DMS114 treated with DMSO at 0.1 percent for 48 hours (cell line): Measurements from ENCODE around the gene PLD5.

Experiments used
- DNase-seq: peaks from one replicate; lab custom pipeline; 2025; ENCODE audit not compliant: unreplicated experiment; lab: John Stamatoyannopoulos, UW

The PLD5 gene

GRCh38 chr1:242524571-242525359, at the start of gene PLD5:
Gene PLD5 (minus strand): TSS chr1:242524697.
- no peak for DNase-seq

DNA sequence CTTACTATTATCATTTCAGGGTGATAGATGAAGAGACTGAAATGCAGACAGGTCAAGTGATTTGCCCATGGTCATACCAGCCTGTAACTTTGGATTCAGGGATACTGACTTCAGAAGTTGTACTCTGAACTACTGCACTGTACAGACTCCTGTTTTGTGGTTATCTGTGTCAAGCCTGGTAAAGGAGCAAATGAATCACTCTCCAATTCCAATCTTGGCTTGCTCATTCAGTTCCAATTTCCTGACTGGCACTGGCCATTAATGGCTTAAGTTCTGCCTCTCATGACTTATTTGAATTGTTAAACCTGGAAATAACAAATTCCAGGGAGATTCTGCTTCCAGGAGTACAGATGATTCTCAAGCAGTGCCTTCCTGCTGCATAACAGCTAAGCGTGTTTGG, 45.4 kb upstream of the PLD5 start:
- DNase-seq, result no peak

GRCh38 chr1:242568666-242569065, 44.2 kb upstream of the PLD5 start:
- DNase-seq, result no peak

- DNase-seq, result no peak
Measured at GRCh38 chr1:242567596-242567995, 43.1 kb upstream of the PLD5 start.

DNA sequence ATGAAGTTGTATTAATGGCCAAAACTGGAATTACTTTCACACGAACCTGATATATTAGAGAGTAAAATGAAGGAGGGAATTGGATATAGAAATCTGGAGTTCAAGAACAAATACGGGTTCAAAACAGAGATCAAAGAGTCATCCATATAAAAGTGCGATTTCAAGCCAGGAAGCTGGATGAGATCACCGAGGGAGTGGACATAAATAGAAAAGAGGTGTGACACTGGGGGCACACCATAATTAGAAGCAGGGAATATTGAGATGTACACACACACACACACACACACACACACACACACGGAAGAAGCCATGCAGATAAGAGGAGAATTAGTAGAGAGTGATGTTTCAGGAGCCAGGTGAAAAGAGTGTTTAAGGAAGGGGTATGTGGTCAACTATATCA, 32.3 kb upstream of the PLD5 start:
- DNase-seq, result no peak

DNA sequence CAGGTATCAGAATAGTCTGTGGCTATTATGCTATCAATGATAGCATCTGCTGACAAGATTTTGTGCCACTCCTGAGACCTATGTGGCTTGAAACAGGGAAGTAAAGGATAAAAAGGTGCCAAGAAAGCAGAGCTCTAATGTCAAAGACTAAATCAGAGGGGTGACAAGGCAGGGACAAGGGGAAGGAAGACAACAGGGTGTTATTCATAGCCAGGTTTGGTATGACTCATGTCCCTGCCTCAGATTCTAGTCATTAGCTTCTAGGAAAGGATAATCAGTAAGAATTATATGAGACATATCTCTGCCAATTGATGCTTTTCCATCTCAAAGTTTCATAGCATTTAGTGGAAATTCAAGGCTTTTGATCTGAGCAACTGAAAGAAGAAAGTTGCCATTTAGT, 31.8 kb upstream of the PLD5 start:
- no peak for DNase-seq

GRCh38 chr1:242554577-242554976, 30.1 kb upstream of the PLD5 start:
- DNase-seq, result no peak

DNA sequence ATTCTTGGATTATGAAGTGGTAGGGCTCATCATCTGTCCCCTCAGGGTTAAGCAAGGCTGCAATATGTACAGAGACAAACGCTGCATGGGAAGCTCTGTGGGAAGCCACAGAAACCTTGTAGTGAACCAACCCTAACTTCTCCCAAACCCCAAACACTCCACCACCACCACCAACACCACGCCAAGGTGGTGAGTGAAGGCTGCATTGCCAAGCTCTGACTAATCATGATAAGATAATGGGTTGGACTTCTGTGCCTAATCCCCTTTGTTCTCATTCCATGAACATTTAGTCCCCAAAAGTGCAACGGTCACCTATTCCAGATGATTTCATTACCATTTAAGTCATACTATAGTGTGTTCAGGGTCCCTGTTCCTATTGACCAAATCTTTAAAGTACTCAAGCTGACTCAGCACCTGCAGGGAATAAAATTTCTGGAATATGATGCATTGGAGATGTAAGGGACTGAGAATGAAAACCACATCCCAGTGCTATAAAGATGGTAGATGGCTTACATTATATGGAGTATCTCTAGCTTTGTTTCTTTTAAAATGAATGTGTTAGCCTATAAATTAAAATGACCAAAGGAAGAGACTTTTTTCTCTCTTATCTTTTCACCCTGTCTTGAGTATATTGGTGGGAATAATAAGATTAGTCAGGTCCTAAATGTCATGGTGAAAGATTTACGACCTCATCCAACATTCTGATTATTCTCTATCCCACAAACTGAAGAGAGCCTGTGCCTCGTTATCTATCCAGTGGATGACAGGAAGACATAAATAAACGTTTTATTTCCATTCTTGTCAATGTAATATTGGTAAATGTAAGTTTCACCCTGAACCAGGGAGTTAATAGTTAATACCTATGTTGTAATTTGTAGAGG, 22.6 kb upstream of the PLD5 start:
- DNase-seq, result no peak

GRCh38 chr1:242546441-242546840, 21.9 kb upstream of the PLD5 start:
- no peak for DNase-seq

DNA sequence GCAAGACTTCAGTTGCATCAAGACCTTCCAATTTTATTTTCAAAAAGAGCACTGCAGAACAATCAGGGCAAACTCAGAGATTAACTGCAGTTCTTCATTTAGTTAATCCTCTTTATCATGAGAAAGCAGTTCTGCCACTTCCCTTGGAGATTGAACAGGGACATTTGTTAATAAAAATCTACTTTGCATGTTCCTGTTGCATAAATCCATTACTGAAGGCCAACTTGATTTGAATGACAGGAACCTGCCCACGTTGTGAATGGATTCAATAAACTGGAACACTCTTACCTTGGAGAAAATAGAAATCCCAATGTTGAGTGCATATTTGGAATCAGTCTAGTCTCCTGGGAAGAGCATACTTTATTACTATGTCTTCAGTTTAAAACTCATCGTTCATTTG, 19.6 kb upstream of the PLD5 start:
- DNase-seq, result no peak

- DNase-seq, result no peak
Measured at GRCh38 chr1:242542271-242542670, 17.8 kb upstream of the PLD5 start.

DNA sequence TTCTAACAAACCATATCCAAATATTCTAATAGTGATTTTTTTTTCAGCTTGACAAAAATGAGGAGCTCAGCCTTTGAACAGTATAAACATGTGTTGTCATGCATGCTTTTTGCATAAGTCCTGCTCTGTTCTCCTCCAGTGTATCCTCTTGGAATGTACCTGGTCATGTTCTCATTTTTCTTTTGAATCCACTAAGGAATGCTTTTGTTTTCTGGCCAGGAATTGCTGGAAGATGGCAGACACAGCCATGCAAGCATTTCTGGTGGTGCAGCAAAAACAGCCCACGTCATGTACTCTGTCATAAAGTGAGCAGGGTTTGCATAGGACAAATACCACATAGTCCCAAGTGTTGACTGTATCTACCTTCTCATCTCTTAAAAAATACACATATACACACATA, 11.5 kb upstream of the PLD5 start:
- DNase-seq, result no peak

DNA sequence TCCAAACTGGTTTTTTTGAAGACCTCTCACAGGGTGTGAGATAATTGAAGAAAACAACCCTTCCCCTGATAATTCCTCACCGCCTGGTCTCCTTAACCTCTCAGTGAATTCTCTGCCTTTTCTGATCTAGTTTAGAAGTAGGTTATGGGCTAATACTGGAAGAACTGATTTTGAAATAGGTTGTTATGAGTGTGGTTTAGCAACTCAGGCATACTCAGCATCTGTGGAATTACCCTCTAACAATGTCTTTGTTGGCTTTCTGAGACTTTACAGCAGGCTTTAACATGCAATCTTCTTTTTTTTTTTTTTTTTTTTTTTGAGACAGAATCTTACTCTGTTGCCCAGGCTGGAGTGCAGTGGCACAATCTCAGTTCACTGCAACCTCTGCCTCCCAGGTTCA, 10.3 kb upstream of the PLD5 start:
- DNase-seq, result no peak

- no peak for DNase-seq
Measured at GRCh38 chr1:242530761-242531160, 6.3 kb upstream of the PLD5 start.

- DNase-seq, result no peak
Measured at GRCh38 chr1:242525769-242526168, 1.3 kb upstream of the PLD5 start.

DNA sequence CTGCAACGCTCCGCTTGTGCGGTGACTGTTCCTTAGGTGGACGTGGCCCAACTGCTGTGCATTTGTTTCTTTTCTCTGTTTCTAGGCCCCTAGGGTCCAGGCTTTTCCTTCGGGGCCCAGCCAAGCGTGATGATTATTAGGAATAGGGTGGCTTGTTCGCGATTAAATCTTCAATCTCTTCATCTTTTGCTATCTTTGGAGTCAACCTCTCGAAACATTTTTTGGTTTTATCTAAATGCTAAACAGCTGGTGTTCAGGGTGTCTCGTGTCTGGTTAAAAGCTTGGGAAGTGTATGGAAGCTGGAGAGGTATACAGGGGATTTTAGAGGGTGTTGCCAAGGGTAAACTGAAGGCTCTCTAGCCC, 844 bp upstream of the PLD5 start:
- DNase-seq, result no peak

DNA sequence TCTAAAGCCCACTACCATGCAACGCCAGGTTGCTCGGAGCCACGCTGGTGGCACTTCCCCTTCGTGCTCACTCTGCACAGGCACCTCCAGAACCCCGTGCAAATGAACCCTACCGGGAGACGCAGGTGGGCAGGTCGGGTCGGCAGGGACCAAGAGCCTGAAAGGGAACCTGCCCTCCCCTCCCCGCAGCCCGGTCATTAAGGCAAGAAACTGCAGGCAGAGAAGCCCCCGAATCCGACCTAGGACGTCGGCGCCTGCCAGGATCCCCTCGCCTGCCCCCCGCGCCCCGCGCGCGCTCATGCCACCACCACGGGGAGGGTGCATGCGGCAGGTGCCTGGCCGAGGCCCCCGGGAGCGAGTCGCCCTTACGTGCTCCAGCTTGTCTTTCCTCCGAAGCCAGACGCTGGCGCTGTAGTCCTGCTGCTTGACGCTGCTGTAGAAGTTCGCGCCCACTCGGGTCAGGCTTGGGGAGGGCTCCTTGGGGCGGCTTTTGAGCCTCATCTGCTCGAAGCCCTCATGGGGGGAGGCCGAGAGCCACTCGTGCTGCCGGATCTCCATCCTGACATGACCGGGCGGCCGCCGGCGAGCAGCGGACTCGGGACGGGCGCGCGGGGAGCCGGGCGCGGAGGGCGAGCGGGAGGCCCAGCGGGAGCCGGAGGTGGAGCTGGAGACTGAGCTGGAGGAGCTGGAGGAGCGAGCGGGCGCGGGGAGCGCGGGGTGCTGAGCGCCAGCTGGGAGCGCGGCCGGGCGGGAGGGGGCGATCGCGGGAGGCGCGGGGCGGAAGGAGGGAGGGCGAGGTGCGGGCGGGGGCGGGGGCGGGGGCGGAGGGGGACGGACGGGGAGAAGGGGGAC, 552 bp downstream of the PLD5 start:
- no peak for DNase-seq

GRCh38 chr1:242522996-242523718, 1.3 kb downstream of the PLD5 start:
- DNase-seq, result no peak

GRCh38 chr1:242522304-242522945, 2.1 kb downstream of the PLD5 start:
- no peak for DNase-seq

- no peak for DNase-seq
Measured at GRCh38 chr1:242515555-242515954, 8.9 kb downstream of the PLD5 start.
